Measurements from ENCODE around the gene MECP2. TPM values are rescaled to one million over a fixed set of nuclear protein-coding genes. Genes with fewer than 3 reads are reported as not detected.

The MECP2 gene
- total and polyA plus RNA-seq, 2 of the 13 experiments (the other 11 are each of a cell fraction or from before 2014, with no cell fraction given), result 7.9 to 18.1 TPM

- no TSS peak for BruUV-seq (replicated peaks)
- peaks cover 41% of the 10 kb centered on the region for H3K4me1 ChIP-seq (ENCODE audit: insufficient read depth, low read length)
- no peak overlapping the region for H2AFZ ChIP-seq (ENCODE audit: low read length)
- H3K79me2 ChIP-seq (ENCODE audit: insufficient read depth, low read length), result peaks cover 15% of the 10 kb centered on the region
- TF ChIP-seq GABPB1 (CRISPR knock-in tag; IDR thresholded peaks at IDR 0.05), result 0 out of 2 replicates have a peak, but pooled peaks have one; percentile 27
- TF ChIP-seq RBFOX2 (IDR thresholded peaks at IDR 0.05; ENCODE audit: low read depth, low read length), result peak; percentile 45
- no peak for TF ChIP-seq TRIM24 (CRISPR knock-in tag; IDR thresholded peaks at IDR 0.05)
- TF ChIP-seq, protein P1, sequence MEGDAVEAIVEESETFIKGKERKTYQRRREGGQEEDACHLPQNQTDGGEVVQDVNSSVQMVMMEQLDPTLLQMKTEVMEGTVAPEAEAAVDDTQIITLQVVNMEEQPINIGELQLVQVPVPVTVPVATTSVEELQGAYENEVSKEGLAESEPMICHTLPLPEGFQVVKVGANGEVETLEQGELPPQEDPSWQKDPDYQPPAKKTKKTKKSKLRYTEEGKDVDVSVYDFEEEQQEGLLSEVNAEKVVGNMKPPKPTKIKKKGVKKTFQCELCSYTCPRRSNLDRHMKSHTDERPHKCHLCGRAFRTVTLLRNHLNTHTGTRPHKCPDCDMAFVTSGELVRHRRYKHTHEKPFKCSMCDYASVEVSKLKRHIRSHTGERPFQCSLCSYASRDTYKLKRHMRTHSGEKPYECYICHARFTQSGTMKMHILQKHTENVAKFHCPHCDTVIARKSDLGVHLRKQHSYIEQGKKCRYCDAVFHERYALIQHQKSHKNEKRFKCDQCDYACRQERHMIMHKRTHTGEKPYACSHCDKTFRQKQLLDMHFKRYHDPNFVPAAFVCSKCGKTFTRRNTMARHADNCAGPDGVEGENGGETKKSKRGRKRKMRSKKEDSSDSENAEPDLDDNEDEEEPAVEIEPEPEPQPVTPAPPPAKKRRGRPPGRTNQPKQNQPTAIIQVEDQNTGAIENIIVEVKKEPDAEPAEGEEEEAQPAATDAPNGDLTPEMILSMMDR (CRISPR knock-in tag; IDR thresholded peaks at IDR 0.05), result 0 out of 2 replicates have a peak, but pooled peaks have one; percentile 11
- TF ChIP-seq, protein P2, sequence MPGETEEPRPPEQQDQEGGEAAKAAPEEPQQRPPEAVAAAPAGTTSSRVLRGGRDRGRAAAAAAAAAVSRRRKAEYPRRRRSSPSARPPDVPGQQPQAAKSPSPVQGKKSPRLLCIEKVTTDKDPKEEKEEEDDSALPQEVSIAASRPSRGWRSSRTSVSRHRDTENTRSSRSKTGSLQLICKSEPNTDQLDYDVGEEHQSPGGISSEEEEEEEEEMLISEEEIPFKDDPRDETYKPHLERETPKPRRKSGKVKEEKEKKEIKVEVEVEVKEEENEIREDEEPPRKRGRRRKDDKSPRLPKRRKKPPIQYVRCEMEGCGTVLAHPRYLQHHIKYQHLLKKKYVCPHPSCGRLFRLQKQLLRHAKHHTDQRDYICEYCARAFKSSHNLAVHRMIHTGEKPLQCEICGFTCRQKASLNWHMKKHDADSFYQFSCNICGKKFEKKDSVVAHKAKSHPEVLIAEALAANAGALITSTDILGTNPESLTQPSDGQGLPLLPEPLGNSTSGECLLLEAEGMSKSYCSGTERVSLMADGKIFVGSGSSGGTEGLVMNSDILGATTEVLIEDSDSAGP (CRISPR knock-in tag; IDR thresholded peaks at IDR 0.05; ENCODE audit: borderline replicate concordance), result 0 out of 2 replicates have a peak, but pooled peaks have one; percentile 15
- TF ChIP-seq RARG (CRISPR knock-in tag; IDR thresholded peaks at IDR 0.05; ENCODE audit: low read depth), result no peak
- TF ChIP-seq ZNF263 (CRISPR knock-in tag; IDR thresholded peaks at IDR 0.05), result peak; percentile 77
- TF ChIP-seq AGO2 (optimal IDR thresholded peaks at IDR 0.05; ENCODE audit: low read depth, low read length), result peak; percentile 34
- TF ChIP-seq ZNF232 (CRISPR knock-in tag; IDR thresholded peaks at IDR 0.05; ENCODE audit: borderline replicate concordance), result no peak
- no peak for DNase-seq (ENCODE audit: low spot score)
- no peaks in the 10 kb centered on the region for H4K20me1 ChIP-seq (ENCODE audit: insufficient read depth, low read length)
- H3K4me3 ChIP-seq (replicated peaks in 1 of 3; ENCODE audit: insufficient read depth in 1 of 3, low read depth in 2 of 3, low read length in 3 of 3), result peak overlapping the region in 2 of 3 experiments; percentile 71 to 78; a peak in 4 of 6 replicates
- no peak for FAIRE-seq
- H3K27ac ChIP-seq (ENCODE audit: extremely low read length, insufficient read depth, low read length), result peak overlapping the region; percentile 63
- CTCF ChIA-PET (ENCODE audit: low intra/inter-chr PET ratio, low total read pairs), result no interaction called here
- no peaks in the 10 kb centered on the region for H3K9me3 ChIP-seq (ENCODE audit: low read length)
- in situ Hi-C loops (cut with HindIII; ENCODE audit: extremely low pct_ligation_motif_present, low pct_unique_long_range_greater_than_20kb), result no loop called here
- 70% methylated on average over 11 of the region's 26 CpGs for WGBS (ENCODE audit: low lambda C conversion rate)
- ATAC-seq, result peak; percentile 18
- H3K9ac ChIP-seq (ENCODE audit: insufficient read depth, low read depth, low read length), result peak overlapping the region; percentile 78
- intact Hi-C loops (cut with micrococcal nuclease; ENCODE audit: unreplicated experiment), result no loop called here
- H3K27me3 ChIP-seq (ENCODE audit: control insufficient read depth in 1 of 2, insufficient read depth in 2 of 2, low read length in 2 of 2), result no peaks in the 10 kb centered on the region
- peak overlapping the region; percentile 78 for H3K4me2 ChIP-seq (ENCODE audit: low read depth, low read length)
- peaks cover 0 to 7% of the 10 kb centered on the region in 2 experiments; a peak in 1 of 5 replicates for H3K36me3 ChIP-seq (replicated peaks in 1 of 2; ENCODE audit: control insufficient read depth in 1 of 2, insufficient read depth in 2 of 2, low read length in 2 of 2)
- POLR2A ChIA-PET, result interaction anchor here (1.4 to 1.8 kb wide), 3 partner anchors 8 to 47 kb away, joined by 3 to 6 read pairs (median 4); partner anchors contain the start of gene HCFC1
These were observed 79.6 kb downstream of the MECP2 start for GRCh38 chrX:154017766-154018517.
